Lower leg skin (tissue), 3 donors: ENCODE data around the gene LRRC25.

Experiments used
- POLR2A ChIP-seq, 2 donors: fragments of 450-650 bp; IDR thresholded peaks; one replicate each; pipeline ENCODE4 v1.6.1; 2016 to 2017; ENCODE audit warnings: antibody characterized with exemption in 2 of 2, mild to moderate bottlenecking in 1 of 2, moderate library complexity in 1 of 2
- TF ChIP-seq, protein P1 (sequence below), 3 donors: fragments of 450-650 bp; IDR thresholded peaks; one replicate each; pipeline ENCODE4 v1.5.1; 2016; ENCODE audit warnings: antibody characterized with exemption in 3 of 3, mild to moderate bottlenecking in 3 of 3, moderate library complexity in 2 of 3

- TF ChIP-seq, protein P1, sequence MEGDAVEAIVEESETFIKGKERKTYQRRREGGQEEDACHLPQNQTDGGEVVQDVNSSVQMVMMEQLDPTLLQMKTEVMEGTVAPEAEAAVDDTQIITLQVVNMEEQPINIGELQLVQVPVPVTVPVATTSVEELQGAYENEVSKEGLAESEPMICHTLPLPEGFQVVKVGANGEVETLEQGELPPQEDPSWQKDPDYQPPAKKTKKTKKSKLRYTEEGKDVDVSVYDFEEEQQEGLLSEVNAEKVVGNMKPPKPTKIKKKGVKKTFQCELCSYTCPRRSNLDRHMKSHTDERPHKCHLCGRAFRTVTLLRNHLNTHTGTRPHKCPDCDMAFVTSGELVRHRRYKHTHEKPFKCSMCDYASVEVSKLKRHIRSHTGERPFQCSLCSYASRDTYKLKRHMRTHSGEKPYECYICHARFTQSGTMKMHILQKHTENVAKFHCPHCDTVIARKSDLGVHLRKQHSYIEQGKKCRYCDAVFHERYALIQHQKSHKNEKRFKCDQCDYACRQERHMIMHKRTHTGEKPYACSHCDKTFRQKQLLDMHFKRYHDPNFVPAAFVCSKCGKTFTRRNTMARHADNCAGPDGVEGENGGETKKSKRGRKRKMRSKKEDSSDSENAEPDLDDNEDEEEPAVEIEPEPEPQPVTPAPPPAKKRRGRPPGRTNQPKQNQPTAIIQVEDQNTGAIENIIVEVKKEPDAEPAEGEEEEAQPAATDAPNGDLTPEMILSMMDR (IDR thresholded peaks at IDR 0.05), result no peak
- TF ChIP-seq POLR2A (IDR thresholded peaks at IDR 0.05), result no peak
Measured at GRCh38 chr19:18397242-18398202, at the start of gene LRRC25.
